GM12872 (cell line): ENCODE results near the gene QSOX2.

Experiments used
- TF ChIP-seq, protein P1 (sequence below): IDR thresholded peaks from 3 replicates; pipeline ENCODE4 v1.5.1; 2011; ENCODE audit warnings: low read depth, mild to moderate bottlenecking, low read length, moderate library complexity; ENCODE audit not compliant: insufficient read depth

Gene QSOX2

DNA sequence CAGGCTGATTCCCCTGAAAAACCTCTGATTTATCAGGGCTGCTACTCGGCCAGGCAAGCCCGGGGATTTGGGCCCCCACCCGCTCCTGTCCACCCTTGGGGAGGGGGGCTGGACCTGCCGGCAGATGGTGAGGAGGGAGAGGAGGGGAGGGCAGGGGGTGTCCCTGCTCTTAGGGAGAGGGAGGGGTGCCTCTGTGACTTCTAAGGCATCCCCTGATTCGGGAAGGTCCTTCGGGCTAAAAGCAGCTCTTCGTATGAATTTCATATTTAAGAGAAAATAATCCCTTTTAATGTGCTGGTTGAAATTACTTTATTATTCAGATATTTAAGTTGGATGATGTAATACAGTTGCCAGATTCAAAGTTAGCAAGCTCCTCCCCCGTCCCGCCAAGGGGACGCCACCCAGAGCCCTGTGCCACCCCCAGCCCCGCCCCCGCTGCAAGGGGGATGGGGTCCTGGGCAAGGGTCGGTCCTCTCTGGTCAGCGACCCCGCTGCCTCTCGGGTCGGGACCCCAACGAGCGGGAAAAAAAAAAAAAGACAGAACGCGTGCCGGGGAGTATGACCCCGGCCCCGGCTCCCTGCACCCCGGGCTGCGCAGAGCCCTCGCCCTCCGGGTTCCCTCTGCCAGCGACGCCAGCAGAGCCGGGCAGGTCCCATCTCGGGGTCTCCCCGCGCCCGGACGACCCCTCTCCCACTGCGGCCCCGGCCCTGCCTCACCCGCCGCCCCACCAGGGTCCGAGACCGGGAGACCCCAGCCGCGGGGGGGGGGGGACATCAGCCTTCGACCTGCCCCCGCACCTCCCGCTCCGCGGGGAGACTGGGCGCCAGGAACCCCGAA is 53.1 kb downstream of the QSOX2 start:
- TF ChIP-seq, protein P1, sequence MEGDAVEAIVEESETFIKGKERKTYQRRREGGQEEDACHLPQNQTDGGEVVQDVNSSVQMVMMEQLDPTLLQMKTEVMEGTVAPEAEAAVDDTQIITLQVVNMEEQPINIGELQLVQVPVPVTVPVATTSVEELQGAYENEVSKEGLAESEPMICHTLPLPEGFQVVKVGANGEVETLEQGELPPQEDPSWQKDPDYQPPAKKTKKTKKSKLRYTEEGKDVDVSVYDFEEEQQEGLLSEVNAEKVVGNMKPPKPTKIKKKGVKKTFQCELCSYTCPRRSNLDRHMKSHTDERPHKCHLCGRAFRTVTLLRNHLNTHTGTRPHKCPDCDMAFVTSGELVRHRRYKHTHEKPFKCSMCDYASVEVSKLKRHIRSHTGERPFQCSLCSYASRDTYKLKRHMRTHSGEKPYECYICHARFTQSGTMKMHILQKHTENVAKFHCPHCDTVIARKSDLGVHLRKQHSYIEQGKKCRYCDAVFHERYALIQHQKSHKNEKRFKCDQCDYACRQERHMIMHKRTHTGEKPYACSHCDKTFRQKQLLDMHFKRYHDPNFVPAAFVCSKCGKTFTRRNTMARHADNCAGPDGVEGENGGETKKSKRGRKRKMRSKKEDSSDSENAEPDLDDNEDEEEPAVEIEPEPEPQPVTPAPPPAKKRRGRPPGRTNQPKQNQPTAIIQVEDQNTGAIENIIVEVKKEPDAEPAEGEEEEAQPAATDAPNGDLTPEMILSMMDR, result no peak

DNA sequence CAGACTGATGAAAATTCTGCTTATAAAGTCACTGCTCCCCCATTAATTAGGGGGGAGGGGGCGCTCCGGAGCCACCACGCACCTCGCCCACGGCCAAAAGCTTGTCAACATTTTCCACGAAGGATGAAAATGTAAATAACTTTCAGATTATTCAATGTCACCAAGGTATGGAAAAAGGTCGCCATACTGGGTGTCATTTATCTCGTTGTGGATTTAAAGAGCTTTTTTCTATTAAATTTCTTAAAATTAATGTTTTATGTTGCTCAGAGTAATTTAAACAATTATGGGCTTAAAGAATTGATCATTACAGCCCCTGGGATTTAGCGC is 53.7 kb downstream of the QSOX2 start:
- TF ChIP-seq, protein P1, result no peak

DNA sequence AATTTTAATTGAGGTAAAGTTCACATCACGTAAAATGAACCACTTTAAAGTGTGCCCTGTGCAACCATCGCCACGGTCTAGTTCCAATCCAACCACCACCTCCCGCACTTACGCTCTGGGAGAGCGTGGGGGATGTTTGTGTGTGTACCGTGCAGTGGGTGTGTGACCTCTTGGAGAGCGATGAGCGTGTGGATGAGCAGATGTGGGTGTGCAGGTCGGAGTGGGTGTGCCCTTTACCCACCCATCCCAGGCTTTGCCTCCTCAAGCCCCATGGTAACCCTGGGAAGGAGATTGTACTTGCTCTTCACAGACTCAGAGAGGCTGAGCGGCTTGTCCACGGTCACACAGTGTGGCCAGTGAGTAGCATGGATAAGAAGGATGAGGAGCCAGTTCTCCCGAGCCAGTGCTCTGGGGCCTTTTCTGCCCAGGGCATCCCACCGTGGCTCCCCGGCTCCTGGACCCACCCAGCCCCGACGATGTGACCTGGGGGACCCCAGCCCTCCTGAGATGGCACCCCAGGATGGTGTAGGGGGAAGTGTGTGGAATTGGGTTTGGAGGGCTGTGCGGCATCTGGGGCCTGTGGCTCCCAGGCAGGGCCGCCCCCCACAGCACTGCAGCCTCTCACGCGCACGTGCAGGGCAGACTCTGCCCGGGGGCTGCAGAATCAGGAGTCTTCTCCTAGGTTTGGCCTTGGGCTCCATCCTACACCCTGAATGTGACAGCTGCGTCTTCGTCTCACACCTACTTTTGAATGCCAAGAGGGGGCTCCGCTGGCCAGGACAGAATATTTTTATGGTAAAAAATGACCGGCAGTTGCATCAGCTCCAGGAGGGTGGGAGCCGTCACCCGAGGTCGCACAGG is 54.3 kb downstream of the QSOX2 start:
- TF ChIP-seq, protein P1, result no peak

DNA sequence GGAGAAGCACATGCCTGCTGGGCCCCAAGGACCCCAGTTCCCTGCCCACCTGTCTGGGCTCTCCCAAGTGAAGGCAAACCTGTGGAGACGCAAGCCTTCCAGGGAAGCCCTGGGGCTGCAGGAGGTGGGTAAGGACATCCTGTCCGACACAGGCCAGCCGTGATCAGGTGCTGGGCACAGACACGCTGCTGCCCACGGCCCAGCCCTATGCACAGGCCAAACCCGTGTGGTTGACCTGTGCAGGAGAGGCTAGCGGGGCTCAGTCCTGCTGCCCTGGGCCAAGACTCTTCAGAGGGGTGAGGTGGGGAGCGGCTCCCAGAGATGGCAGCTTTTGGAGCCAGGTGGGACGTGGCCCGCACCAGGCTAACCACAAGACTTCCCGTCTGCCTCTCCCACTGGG is 55.0 kb downstream of the QSOX2 start:
- TF ChIP-seq, protein P1, result no peak

DNA sequence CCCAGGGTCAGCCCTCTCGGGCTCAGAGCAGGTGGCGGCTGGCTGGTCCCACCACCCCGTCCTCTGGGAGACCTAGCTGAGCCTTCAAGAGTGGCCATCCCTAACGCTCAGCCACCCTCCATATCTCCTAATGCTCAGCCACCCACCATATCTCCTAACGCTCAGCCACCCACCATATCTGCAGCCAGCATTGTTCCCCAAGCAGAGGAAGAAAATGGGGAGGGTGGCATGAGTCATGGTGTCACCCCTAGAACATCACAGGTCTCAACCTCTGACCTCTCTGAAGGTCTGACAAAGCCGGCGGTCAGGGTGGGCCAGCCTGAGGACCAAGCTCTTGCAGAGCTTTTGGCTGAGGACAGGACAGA is 55.4 kb downstream of the QSOX2 start:
- TF ChIP-seq, protein P1, result no peak

DNA sequence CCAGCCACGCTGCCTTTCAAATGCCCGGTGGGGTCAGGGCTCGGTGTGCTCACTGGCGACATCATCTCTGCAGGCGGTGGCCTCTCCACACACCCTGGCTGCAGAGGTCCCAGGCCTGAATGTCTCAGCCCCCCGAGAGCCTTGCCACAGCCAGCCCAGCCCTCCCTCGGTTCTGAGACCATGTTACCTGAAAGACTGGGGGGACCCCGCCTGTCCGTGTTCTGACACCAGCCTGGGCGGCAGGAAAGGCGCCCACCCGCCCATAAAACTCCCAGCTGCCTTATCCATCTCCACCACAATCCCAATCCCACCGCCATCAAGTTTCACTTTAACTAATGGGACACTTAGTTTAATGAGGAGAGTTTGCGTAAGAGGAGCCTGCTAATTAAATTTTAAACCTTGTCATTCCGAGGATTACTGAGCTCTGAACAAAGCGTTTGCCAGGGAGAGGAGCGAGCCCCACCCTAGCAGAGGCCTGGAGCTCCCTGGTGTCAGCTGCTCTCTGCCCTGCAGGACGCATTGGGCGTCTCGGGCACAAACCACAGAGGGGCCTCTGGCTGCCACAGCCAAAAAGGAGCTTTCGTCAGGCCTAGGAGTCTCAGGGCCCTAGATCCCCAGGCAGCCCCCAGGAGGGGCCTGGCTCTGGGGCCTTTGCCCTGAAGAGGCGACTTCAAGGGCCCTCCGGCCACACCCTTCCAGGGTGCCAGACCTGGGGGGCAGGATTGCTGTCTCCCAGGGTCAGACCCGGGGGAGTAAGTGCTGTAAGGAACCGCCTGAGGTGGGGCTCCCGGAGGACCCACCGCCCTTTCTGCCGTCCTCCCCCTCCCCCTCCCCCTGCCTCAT is 56.0 kb downstream of the QSOX2 start:
- TF ChIP-seq, protein P1, result no peak
